ENCODE data around the gene CYP4F3.
"Not testable (repeated sequence)": the region's sequence is repeated elsewhere in the genome, so short reads cannot be mapped to it uniquely, and the experiment has no call there.

The CYP4F3 gene

GRCh38 chr19:15631817-15632216 lies 8.9 kb upstream of the CYP4F3 start:
- DNase-seq (ENCODE audit: low read depth in 2 of 2) = no peak

GRCh38 chr19:15633082-15633835 lies 7.4 kb upstream of the CYP4F3 start:
- no peak for DNase-seq (ENCODE audit: low read depth in 2 of 2)

DNA sequence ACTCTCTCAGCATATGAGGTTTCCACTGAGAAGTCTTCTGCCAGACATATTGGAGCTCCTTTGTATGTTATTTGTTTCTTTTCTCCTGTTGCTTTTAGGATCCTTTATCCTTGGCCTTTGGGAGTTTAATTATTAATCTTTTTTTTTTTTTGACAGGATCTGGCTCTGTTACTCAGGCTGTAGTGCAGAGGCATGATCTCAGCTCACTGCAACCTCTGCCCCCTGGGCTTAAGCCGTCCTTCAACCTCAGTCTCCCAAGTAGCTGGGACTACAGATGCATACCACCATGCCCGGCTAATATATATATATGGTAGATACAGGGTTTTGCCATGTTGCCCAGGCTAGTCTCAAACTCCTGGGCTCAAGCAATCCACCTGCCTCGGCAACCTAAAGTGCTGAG lies 6.6 kb upstream of the CYP4F3 start:
- DNase-seq (ENCODE audit: low read depth in 2 of 2) = no peak

DNA sequence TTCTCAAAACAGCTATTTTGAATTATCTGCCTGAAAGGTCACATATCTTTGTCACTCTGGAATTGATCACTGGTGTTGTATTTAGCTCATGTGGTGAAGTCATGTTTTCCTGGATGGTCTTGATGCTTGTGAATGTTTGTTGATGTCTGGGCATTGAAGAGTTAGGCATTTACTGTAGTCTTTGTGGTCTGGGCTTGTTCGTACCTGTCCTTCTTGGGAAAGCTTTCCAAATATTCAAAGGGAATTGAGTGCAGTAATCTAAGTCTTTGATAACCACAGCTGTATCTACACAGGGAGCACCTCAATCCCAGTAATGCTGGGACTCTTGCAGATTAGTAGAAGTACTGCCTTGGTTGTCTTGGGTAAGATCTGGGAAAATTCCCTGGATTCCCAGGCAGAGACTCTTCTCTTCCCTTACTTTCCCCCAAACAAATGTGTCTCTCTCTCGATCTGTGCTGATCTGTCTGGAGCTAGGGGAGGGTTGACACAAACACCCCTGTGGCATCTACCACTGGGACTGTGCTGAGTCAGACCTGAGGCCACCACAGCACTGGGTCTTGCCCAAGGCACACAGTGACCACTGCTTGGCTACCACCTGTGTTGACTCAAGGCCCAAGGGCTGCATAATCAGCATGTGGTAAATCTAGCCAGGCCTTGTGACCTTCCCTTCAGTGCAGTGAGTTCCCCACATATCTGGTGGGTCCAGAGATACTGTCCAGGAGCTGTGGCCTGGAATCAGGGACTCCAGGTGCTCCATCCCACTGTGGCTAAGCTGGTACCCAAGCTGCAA lies 5.5 kb upstream of the CYP4F3 start:
- no peak for DNase-seq (ENCODE audit: low read depth in 2 of 2)

DNA sequence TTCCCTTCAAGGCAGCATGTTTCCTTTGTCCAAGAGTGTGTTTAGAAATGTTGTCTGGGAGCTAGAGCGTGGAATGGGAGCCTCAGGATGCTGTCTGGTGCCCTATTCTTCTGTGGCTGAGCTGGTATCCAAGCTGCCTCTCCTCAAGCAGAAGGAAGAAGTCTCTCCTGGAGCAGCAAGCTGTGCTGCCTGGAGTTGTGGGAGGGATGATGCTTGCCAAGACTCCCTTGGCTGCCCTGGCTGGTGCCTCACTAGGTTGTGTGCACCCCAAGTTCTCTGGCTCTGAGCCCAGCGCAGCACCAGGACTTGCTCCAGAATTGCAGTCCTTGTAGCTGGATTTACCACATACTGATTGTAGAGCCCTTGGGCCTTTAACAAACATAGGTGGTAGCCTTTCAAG lies 4.7 kb upstream of the CYP4F3 start:
- no peak for DNase-seq (ENCODE audit: low read depth in 2 of 2)

- no peak for DNase-seq (ENCODE audit: low read depth in 2 of 2)
These were observed 1.1 kb upstream of the CYP4F3 start for GRCh38 chr19:15639596-15639995.

DNA sequence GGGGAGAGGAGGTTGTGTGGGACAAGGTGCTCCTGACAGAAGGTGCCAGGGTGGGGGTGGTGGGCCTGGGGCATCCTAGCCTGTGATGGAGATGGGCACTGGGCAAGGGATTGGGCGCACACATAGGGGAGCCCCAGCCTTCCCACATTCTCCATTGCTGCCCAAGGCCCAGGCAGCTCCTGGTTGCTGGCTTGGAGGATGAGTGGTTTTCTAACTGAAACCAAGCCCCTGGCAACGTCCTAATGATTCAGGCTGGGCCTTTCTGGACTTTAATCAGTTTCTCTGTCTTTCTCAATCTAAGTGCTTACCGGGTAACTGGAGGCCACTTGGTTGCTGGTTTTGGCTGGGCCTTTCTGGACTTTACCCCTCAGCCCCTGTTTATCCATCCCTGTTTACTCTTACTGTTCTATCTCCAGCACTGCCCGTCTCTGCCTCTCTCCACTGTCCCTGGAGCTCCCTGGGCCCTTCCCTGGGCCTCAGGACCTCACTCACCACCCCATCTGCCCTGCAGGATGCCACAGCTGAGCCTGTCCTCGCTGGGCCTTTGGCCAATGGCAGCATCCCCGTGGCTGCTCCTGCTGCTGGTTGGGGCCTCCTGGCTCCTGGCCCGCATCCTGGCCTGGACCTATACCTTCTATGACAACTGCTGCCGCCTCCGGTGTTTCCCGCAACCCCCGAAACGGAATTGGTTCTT lies 354 bp downstream of the CYP4F3 start:
- no peak for DNase-seq (ENCODE audit: low read depth in 2 of 2)

- no peak for DNase-seq (ENCODE audit: low read depth in 2 of 2)
These were observed 1.3 kb downstream of the CYP4F3 start for GRCh38 chr19:15641901-15642491.

DNA sequence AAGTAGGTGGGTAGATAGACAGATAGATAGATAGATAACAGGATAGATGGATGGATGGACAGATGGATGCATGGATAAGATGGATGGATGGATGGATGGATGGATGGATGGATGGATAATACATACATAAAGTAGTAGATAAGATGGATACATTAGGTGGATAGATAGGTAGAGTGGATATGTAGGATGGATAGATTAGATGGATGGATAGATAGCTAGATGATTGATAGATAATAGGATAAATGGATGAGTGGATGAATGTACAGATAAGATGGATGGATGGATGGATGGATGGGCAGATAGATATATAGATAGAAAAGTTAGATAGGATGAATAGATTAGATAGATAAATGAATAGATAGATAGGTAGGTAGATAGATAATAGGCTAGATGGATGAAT lies 2.1 kb downstream of the CYP4F3 start:
- DNase-seq (ENCODE audit: low read depth in 2 of 2) = no peak

DNA sequence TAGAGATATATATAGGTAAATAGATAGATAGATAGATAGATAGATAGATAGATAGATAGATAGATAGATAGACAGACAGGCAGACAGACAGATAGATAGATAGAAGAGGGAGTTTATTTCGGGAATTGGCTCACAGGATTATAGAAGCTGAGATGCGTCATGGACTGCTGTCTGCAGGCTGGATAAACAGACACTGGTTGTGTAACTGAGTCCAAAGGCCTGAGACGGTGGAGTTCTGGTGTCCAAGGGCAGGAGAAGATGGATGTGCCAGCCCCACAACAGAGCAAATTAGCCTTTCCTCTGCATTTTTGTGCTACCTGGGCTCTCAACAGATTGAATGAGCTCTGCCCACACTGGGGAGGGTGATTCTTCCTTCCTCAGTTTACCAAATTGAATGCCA lies 2.7 kb downstream of the CYP4F3 start:
- no peak for DNase-seq (ENCODE audit: low read depth in 2 of 2)

DNA sequence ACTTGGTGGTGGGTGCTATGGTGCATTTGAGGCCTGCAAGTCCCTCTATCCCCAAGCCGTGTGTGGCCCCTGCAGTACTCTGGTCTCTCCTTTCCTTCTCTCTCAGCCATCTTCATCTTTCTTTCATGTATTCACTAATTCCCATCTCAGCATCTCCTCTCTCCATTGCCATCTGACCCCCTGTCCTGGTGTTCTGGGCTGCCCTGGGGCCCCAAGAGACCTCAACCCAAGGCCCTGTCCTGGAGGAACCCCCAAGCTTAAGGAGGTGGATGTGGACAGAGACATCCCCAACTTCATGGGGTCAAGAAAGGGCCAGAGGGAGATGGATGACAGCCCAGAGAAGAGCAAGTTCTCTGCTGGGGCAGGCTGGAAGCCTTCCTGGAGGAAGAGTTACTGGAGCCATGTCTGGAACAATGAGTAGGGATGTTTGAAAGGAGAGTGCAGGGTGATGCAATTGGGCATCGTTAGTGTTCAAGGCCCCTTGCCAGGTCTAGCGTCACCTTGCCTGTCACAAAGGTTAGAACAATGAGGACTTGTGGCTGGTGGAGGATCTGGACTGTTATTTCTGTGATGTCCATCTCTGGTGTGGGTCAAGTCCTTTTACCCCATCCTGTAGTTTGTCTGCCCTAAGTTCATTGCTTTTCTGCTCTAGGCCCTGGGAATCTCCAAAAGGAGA lies 3.5 kb downstream of the CYP4F3 start:
- no peak for DNase-seq (ENCODE audit: low read depth in 2 of 2)

GRCh38 chr19:15644816-15645215 lies 4.1 kb downstream of the CYP4F3 start:
- no peak for DNase-seq (ENCODE audit: low read depth in 2 of 2)

DNA sequence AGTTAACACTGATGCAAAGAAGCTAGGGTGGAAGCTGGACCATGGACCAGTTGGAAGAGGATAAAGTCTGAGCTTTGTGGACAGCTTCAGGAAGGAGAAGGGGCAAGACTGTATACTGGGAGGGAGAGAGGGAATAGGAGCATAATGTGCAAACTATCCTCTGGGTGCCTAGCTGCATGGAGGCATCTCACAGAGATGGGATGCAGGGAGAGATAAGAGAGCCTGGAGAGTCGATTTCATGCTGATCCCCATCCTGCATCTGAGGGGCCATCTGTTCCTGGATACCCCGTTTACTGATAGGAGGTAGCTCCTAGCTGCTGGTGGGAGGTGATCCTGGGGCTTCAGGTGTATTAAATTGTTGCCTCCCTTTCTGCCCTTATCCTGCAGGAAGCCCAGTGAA lies 8.8 kb downstream of the CYP4F3 start:
- no peak for DNase-seq (ENCODE audit: low read depth in 2 of 2)

DNA sequence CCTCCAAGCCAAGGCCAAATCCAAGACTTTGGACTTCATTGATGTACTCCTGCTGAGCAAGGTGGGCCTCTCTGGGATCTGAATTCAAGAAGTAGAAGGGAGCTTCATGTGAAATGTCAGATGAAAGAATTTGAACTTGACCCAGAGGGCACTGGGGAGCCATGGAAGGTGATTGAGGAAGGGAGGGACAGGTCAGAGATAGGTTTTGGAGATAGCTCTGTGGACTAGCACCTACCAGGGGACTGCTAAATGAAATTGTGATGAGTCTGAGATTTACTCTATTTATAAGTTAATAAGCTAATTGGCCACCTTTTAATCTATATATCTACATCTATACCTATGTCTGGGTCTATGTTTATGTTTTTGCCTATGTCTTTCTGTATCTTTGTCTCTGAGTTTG lies 9.4 kb downstream of the CYP4F3 start:
- DNase-seq (ENCODE audit: low read depth in 2 of 2) = not testable (repeated sequence)

DNA sequence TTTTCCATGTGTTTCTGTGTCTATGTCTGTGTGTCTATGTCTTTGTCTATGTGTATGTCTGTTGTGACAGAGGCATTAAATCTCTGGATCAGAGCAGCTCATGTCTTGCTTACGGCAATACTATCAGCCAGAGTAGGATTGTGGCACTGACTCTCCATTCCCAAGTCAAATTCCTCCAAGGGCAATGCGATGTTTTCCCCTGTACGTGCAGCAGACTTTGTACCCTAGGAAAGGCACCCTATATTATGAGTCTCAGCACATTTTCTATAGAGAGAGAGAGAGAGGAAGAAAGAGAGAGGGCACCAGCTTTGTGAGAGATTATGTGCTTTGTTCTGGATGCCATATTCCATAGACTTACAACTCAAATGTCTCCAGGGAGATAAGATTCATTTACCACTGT lies 11.1 kb downstream of the CYP4F3 start:
- no peak for DNase-seq (ENCODE audit: low read depth in 2 of 2)

- DNase-seq (ENCODE audit: low read depth in 2 of 2) = no peak
These were observed 12.0 kb downstream of the CYP4F3 start for GRCh38 chr19:15652559-15653278.

- no peak for DNase-seq (ENCODE audit: low read depth in 2 of 2)
These were observed 15.8 kb downstream of the CYP4F3 start for GRCh38 chr19:15656467-15656866.

DNA sequence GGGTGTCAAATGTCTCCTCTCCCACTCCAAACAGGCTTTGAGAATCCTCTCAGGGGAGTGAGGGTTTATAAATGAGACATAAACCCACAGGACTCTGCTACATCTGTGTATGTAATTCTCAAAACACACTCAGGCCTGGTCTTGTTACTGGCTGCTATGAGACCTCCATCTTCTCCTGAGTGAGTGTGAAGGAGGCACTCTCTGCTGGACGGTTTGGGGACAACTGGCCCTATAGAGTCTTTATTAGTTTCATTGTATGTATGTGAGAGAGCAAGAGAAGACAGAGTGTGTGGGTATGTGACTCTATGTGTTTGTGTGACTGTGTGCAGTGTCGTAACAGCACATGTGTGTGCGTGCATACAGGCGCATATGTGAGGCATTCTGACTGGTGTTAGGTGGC lies 22.6 kb downstream of the CYP4F3 start:
- no peak for DNase-seq (ENCODE audit: low read depth in 2 of 2)

DNA sequence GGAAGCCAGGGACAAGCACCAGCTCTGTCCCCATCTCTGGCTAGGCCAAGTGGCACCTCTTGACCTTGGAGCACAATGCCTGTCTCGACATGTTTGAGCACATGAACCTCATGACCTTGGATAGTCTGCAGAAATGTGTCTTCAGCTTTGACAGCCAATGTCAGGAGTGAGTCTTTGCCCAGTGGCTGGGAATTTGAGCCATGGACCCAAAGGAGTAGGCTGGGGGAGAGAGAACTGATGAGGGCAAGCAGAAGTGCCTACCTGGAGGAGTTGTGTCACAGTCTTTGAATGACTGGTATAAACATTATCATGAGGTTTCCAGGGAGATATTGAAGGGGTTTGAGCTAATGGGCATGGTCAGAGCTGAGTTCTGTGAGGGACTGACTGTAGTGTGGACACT lies 25.5 kb downstream of the CYP4F3 start:
- no peak for DNase-seq (ENCODE audit: low read depth in 2 of 2)

DNA sequence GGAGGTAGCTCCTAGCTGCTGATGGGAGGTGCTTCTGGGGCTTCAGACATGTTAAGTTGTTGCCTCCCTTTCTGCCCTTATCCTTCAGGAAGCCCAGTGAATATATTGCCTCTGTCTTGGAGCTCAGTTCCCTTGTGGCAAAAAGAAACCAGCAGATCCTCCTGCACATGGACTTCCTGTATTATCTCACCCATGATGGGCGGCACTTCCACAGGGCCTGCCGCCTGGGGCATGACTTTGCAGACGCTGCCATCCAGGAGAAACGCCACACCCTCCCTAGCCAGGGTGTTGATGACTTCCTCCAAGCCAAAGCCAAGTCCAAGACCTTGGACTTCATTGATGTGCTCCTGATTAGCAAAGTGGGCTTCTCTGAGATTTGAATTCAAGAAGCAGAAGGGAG lies 26.2 kb downstream of the CYP4F3 start:
- DNase-seq (ENCODE audit: low read depth in 2 of 2) = no peak

GRCh38 chr19:15669440-15669839 lies 28.7 kb downstream of the CYP4F3 start:
- DNase-seq (ENCODE audit: low read depth in 2 of 2) = no peak
